Keratinocyte (primary cell): ENCODE results near the gene GTF2A1. TPM values are rescaled to one million over a fixed set of nuclear protein-coding genes. Genes with fewer than 3 reads are reported as not detected.

Experiments
- DNase-seq: peaks from one replicate; pipeline ENCODE4 v3.0.0-alpha.2; 2011; ENCODE audit warnings: low read depth, missing footprints, low spot score
- FAIRE-seq: peaks from 2 replicates; lab custom pipeline; 2011; peaks lifted over from hg19 to GRCh38; lab: Jason Lieb, UNC
- H2AFZ ChIP-seq: 2 replicates; pipeline ENCODE4 v1.6.0; 2012; ENCODE audit warnings: low read length, control low read depth, inconsistent platforms; ENCODE audit not compliant: control insufficient read depth
- H3K27ac ChIP-seq: 2 replicates; pipeline ENCODE4 v1.5.1; 2011; ENCODE audit warnings: low read length; ENCODE audit not compliant: control insufficient read depth, insufficient read depth
- H3K27me3 ChIP-seq: 3 replicates; pipeline ENCODE4 v1.6.0; 2011; ENCODE audit warnings: low read length; ENCODE audit not compliant: control insufficient read depth, insufficient read depth; ENCODE audit errors: extremely low read depth
- H3K36me3 ChIP-seq, 2 experiments: 2 replicates in 1 of 2; 3 replicates in 1 of 2; pipeline ENCODE4 v1.5.1; 2011; ENCODE audit warnings: low read length in 2 of 2, mild to moderate bottlenecking in 1 of 2; ENCODE audit not compliant: control insufficient read depth in 2 of 2, insufficient read depth in 2 of 2; ENCODE audit errors: extremely low read depth in 1 of 2
- H3K4me1 ChIP-seq: 3 replicates; pipeline ENCODE4 v1.5.1; 2011; ENCODE audit warnings: low read length; ENCODE audit not compliant: control insufficient read depth, insufficient read depth; ENCODE audit errors: extremely low read depth
- H3K4me2 ChIP-seq: 3 replicates; pipeline ENCODE4 v1.6.0; 2011; ENCODE audit warnings: low read depth, low read length; ENCODE audit not compliant: control insufficient read depth, insufficient read depth; ENCODE audit errors: extremely low read depth
- H3K4me3 ChIP-seq, 3 experiments: fragments of 200-600 bp in 1 of 3; sonication (generic) in 1 of 3; 2 replicates in 2 of 3; 3 replicates in 1 of 3; pipeline ENCODE4 v1.5.1; 2011 to 2016; ENCODE audit warnings: low read length in 3 of 3, mild to moderate bottlenecking in 3 of 3, control low read depth in 2 of 3, inconsistent platforms in 1 of 3, low read depth in 1 of 3, mixed read lengths in 1 of 3, mixed run types in 1 of 3, moderate library complexity in 1 of 3; ENCODE audit not compliant: control insufficient read depth in 2 of 3, insufficient read depth in 2 of 3; ENCODE audit errors: extremely low read depth in 1 of 3
- H3K79me2 ChIP-seq: 2 replicates; pipeline ENCODE4 v1.6.0; 2012; ENCODE audit warnings: low read length; ENCODE audit not compliant: control insufficient read depth, insufficient read depth
- H3K9ac ChIP-seq: 3 replicates; pipeline ENCODE4 v1.6.0; 2011; ENCODE audit warnings: low read length; ENCODE audit not compliant: control insufficient read depth, insufficient read depth; ENCODE audit errors: extremely low read depth
- H3K9me1 ChIP-seq: 3 replicates; pipeline ENCODE4 v1.6.0; 2011; ENCODE audit warnings: low read length; ENCODE audit not compliant: control insufficient read depth, insufficient read depth; ENCODE audit errors: extremely low read depth
- H3K9me3 ChIP-seq: 2 replicates; pipeline ENCODE4 v1.5.1; 2012; ENCODE audit warnings: low read depth, low read length; ENCODE audit not compliant: control insufficient read depth
- H4K20me1 ChIP-seq: 3 replicates; pipeline ENCODE4 v1.6.0; 2011; ENCODE audit warnings: low read length; ENCODE audit not compliant: control insufficient read depth, insufficient read depth; ENCODE audit errors: extremely low read depth
- EZH2 ChIP-seq: IDR thresholded peaks from one replicate; pipeline ENCODE4 v1.6.1; 2012; ENCODE audit warnings: inconsistent platforms, mild to moderate bottlenecking, low read length, moderate library complexity
- dilution Hi-C: fragments of 300-500 bp; cut with MboI; formaldehyde crosslinking; loops from one replicate; pipeline ENCODE4 v1.7.0; 2020; ENCODE audit warnings: low sequenced_read_pairs; ENCODE audit not compliant: extremely low pct_ligation_motif_present
- polyA plus RNA-seq, 5 experiments: library from polyadenylated mRNA; depleted of rRNA in 3 of 5; stranded (reverse) in 3 of 5; stranded (forward) in 1 of 5; unstranded in 1 of 5; fragments of >200 nt; gene quantifications; 1 replicate in 1 of 5; 2 replicates in 3 of 5; 3 replicates in 1 of 5; pipeline versions ENCODE4 v1.2.1 to v1.2.3, GENCODE V29; 2011 to 2012; ENCODE audit warnings: missing spikeins in 2 of 5, low read depth in 1 of 5, low replicate concordance in 1 of 5
- TF ChIP-seq, protein P1 (sequence below), 3 experiments: IDR thresholded peaks in 1 of 3; conservative IDR thresholded peaks in 1 of 3; optimal IDR thresholded peaks in 1 of 3; 2 replicates in 2 of 3; 3 replicates in 1 of 3; pipeline versions ENCODE3 to v1.5.1; 2011; ENCODE audit warnings: low read length in 3 of 3, mild to moderate bottlenecking in 3 of 3, moderate library complexity in 2 of 3, control low read depth in 1 of 3, inconsistent platforms in 1 of 3; ENCODE audit not compliant: insufficient read depth in 2 of 3; ENCODE audit errors: extremely low read depth in 1 of 3

GTF2A1 gene
- polyA plus RNA-seq, 1 donor (not counting 4 experiments of a cell fraction or from before 2014, with no cell fraction given) = 17.5 TPM

- no peak overlapping the region for H3K9ac ChIP-seq
- no peak overlapping the region for H3K27ac ChIP-seq
- H3K4me1 ChIP-seq = no peaks in the 10 kb centered on the region
- H3K79me2 ChIP-seq = no peaks in the 10 kb centered on the region
- H3K4me3 ChIP-seq = no peak overlapping the region
- no peaks in the 10 kb centered on the region for H3K9me1 ChIP-seq
- H4K20me1 ChIP-seq = no peaks in the 10 kb centered on the region
- H3K27me3 ChIP-seq = no peaks in the 10 kb centered on the region
- FAIRE-seq = no peak
- no peaks in the 10 kb centered on the region for H3K36me3 ChIP-seq
- TF ChIP-seq EZH2 = no peak
- TF ChIP-seq, protein P1, sequence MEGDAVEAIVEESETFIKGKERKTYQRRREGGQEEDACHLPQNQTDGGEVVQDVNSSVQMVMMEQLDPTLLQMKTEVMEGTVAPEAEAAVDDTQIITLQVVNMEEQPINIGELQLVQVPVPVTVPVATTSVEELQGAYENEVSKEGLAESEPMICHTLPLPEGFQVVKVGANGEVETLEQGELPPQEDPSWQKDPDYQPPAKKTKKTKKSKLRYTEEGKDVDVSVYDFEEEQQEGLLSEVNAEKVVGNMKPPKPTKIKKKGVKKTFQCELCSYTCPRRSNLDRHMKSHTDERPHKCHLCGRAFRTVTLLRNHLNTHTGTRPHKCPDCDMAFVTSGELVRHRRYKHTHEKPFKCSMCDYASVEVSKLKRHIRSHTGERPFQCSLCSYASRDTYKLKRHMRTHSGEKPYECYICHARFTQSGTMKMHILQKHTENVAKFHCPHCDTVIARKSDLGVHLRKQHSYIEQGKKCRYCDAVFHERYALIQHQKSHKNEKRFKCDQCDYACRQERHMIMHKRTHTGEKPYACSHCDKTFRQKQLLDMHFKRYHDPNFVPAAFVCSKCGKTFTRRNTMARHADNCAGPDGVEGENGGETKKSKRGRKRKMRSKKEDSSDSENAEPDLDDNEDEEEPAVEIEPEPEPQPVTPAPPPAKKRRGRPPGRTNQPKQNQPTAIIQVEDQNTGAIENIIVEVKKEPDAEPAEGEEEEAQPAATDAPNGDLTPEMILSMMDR (optimal IDR thresholded peaks at IDR 0.05 in 1 of 3, IDR thresholded peaks at IDR 0.05 in 1 of 3, conservative IDR thresholded peaks at IDR 0.05 in 1 of 3; ENCODE audit: extremely low read depth in 1 of 3, insufficient read depth in 2 of 3, low read length in 3 of 3) = no peak
- no peak for DNase-seq
- H3K9me3 ChIP-seq = no peaks in the 10 kb centered on the region
- dilution Hi-C loops = no loop called here
- H2AFZ ChIP-seq = no peak overlapping the region
- no peak overlapping the region for H3K4me2 ChIP-seq
Observed at GRCh38 chr14:81252278-81252677, 31.5 kb upstream of the GTF2A1 start.

DNA sequence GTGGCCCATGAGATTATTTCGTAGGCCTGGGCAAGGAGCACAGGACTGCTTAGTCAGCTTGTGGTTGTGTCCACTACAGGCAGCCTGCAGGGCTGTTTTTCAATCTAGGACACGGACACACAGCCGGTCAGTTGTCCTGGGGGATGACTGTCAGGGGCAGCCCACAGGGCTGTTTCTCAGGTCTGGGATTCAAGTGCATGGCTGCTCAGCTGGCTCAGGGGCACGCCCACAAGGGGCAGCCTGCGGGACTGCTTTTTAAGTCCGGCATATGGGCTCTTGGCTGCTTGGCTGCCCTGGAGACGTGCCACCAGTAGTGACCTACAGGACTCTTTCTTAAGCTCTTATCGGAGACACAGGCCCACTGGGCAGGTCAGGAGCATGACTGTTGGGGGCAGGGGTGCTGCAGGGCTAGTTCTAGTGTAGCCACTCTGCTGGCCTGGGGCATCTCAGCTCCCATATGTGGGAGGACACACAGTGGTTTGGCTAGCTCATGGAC, 26.6 kb upstream of the GTF2A1 start:
- TF ChIP-seq, protein P1 (optimal IDR thresholded peaks at IDR 0.05 in 1 of 3, IDR thresholded peaks at IDR 0.05 in 1 of 3, conservative IDR thresholded peaks at IDR 0.05 in 1 of 3; ENCODE audit: extremely low read depth in 1 of 3, insufficient read depth in 2 of 3, low read length in 3 of 3) = no peak
- no peak for TF ChIP-seq EZH2
- Histone ChIP-seq H4K20me1 (no peaks in the 10 kb centered on the region), H3K4me1 (no peaks in the 10 kb centered on the region), H3K27me3 (no peaks in the 10 kb centered on the region), H3K36me3 (no peaks in the 10 kb centered on the region), H3K9me3 (no peaks in the 10 kb centered on the region), H3K9ac (no peak overlapping the region), H2AFZ (no peak overlapping the region), H3K4me2 (no peak overlapping the region), H3K4me3 (no peak overlapping the region), H3K27ac (no peak overlapping the region), H3K9me1 (no peaks in the 10 kb centered on the region), H3K79me2 (no peaks in the 10 kb centered on the region)
- DNase-seq (no peak), FAIRE-seq (no peak)
- dilution Hi-C loops = no loop called here
